ENCODE data around the gene STK32C.
"Not testable (repeated sequence)": the region's sequence is repeated elsewhere in the genome, so short reads cannot be mapped to it uniquely, and the experiment has no call there.

STK32C gene

GRCh38 chr10:132299371-132300336 lies 8.1 kb downstream of the STK32C start:
- DNase-seq, result no peak

GRCh38 chr10:132298038-132298881 lies 9.5 kb downstream of the STK32C start:
- DNase-seq, result no peak

- DNase-seq, result no peak
These were observed 10.2 kb downstream of the STK32C start for GRCh38 chr10:132297526-132297925.

- no peak for DNase-seq
These were observed 10.9 kb downstream of the STK32C start for GRCh38 chr10:132296666-132297443.

- DNase-seq, result not testable (repeated sequence)
These were observed 12.3 kb downstream of the STK32C start for GRCh38 chr10:132295481-132295880.

- DNase-seq, result no peak
These were observed 13.0 kb downstream of the STK32C start for GRCh38 chr10:132294561-132295318.

- no peak for DNase-seq
These were observed 13.8 kb downstream of the STK32C start for GRCh38 chr10:132293813-132294520.

GRCh38 chr10:132293201-132293812 lies 14.4 kb downstream of the STK32C start:
- DNase-seq, result no peak

GRCh38 chr10:132292287-132293200 lies 15.2 kb downstream of the STK32C start:
- DNase-seq, result no peak

GRCh38 chr10:132291826-132292225 lies 15.9 kb downstream of the STK32C start:
- no peak for DNase-seq

GRCh38 chr10:132290631-132291030 lies 17.1 kb downstream of the STK32C start:
- DNase-seq, result no peak

GRCh38 chr10:132289439-132289838 lies 18.3 kb downstream of the STK32C start:
- no peak for DNase-seq

GRCh38 chr10:132283604-132284382 lies 24.0 kb downstream of the STK32C start:
- DNase-seq, result no peak

- DNase-seq, result no peak
These were observed 24.8 kb downstream of the STK32C start for GRCh38 chr10:132282667-132283603.

- no peak for DNase-seq
These were observed 25.7 kb downstream of the STK32C start for GRCh38 chr10:132281915-132282666.

- DNase-seq, result no peak
These were observed 27.1 kb downstream of the STK32C start for GRCh38 chr10:132280646-132281074.
